ENCODE data around the gene ALDH3A2.

ALDH3A2 gene

DNA sequence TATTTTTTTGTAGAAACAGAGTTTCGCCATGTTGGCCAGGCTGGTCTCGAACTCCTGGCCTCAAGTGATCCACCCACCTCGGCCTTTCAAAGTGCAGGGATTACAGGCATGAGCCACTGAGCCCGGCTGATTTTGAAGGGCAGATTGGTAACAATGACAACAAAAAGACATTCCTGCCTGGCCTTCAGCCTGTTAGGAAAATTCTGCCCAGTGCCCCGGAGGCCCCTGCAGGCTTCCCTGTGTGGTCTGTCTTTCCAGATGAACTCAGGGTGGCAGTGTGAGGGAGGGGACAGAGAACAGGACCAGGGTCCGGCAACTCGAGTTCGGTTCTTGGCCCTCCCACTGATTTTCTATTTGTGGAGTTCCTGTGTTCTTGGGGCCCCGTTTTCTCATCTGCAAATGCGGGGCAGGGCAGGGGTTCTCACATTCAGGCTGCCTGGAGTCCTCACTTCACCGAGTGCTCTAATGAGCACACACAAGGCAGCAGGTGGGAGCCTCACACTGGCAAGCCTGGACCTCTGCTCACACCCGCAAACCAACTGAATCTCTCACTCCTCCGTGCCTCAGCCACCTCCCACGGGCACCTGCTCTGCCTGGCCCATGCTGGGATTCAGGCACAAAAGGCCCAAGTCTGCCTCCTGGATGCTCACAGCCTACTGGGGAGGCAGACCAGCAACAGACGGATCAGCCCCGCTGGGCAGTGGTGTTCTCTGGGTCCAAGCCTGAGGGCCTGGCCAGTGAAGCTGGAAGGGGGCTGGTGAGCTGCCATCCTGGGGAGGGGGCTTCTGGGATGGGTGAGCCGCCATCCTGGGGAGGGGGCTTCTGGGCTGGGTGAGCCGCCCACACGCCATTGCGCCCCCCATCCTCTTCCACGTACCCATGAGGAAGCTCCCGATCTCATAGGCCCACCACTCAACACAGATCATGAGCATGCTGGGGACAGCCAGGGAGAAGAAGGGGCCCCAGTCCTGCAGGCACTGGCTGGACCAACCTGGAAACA is 57.5 kb downstream of the ALDH3A2 start:
- no peak overlapping the region for H3K4me3 ChIP-seq (ENCODE audit: control insufficient read depth, low read depth, low read length)
- DNase-seq (ENCODE audit: low read depth) = no peak
- TF ChIP-seq, protein P1, sequence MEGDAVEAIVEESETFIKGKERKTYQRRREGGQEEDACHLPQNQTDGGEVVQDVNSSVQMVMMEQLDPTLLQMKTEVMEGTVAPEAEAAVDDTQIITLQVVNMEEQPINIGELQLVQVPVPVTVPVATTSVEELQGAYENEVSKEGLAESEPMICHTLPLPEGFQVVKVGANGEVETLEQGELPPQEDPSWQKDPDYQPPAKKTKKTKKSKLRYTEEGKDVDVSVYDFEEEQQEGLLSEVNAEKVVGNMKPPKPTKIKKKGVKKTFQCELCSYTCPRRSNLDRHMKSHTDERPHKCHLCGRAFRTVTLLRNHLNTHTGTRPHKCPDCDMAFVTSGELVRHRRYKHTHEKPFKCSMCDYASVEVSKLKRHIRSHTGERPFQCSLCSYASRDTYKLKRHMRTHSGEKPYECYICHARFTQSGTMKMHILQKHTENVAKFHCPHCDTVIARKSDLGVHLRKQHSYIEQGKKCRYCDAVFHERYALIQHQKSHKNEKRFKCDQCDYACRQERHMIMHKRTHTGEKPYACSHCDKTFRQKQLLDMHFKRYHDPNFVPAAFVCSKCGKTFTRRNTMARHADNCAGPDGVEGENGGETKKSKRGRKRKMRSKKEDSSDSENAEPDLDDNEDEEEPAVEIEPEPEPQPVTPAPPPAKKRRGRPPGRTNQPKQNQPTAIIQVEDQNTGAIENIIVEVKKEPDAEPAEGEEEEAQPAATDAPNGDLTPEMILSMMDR (IDR thresholded peaks at IDR 0.05; ENCODE audit: control insufficient read depth, insufficient read depth, low read depth, low read length, missing control alignments) = no peak

DNA sequence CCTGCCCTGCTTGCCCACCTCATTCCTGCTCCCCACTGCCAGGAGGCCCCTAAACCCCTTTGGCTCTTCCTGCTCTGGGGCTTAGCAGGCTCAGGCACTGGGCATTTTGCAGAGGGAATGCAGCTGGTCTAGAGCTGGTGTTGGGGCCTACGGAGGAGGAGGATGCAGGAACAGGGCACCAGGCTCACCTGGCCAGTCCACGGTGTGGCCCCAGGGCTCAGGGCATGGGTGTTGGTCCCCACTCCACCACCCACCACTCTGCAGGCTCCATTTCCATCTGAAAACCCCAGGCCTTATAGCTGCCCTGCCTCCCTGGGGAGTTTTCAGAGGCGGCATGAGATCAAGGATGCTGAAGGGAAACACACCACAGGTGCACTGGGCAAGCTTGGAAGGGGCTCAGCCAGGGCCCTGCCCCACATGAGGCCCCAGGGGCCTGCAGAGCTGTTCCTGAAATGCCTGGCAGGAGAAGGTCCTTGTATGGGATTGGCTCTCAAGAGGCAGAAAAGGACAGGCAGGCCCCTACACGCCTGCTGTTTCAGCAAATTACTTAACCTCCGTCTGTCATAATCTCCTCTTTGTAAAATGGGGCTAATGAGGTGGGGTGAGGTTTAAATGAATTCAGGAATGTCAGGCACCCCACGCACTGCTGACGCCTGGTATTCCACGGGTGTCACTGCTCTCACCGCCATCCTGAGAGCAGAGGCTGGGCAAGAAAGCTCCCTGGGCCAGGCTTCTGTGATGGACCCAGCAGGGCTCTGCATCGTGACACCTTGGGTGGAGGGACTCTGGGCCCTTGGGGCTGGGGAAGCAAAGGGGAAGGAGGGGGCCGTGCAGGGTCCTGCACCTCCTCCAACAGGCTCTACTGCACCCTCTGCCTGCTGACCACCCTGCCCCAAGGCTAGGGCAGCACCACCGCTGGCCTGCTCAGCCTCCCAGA is 58.5 kb downstream of the ALDH3A2 start:
- TF ChIP-seq, protein P1 (IDR thresholded peaks at IDR 0.05; ENCODE audit: control insufficient read depth, insufficient read depth, low read depth, low read length, missing control alignments) = no peak
- H3K4me3 ChIP-seq (ENCODE audit: control insufficient read depth, low read depth, low read length) = no peak overlapping the region
- DNase-seq (ENCODE audit: low read depth) = no peak

DNA sequence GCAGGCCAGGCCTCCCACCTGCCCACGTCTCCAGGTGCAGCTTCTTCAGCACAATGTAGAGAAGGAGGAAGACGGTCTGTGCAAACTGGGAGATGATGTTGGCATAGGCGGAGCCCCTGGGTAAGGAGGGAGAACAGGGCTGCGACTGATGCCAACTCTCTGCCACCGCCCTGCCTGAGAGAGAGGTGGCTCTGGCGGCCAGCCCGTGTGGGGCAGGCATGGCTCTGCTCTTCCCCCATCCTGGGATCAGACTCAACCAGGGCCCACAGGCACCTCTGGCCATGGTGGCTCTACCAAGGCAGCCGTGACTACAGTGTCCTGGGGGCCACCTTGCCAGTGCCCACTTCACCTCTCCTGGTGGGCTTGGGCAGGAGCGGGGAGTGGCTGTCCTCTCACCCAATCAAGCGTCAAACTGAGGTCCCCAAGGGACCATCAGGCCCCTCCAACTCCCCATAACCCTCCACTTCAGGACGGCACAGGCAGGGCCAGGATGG is 59.2 kb downstream of the ALDH3A2 start:
- DNase-seq (ENCODE audit: low read depth) = no peak
- H3K4me3 ChIP-seq (ENCODE audit: control insufficient read depth, low read depth, low read length) = no peak overlapping the region
- TF ChIP-seq, protein P1 (IDR thresholded peaks at IDR 0.05; ENCODE audit: control insufficient read depth, insufficient read depth, low read depth, low read length, missing control alignments) = no peak

DNA sequence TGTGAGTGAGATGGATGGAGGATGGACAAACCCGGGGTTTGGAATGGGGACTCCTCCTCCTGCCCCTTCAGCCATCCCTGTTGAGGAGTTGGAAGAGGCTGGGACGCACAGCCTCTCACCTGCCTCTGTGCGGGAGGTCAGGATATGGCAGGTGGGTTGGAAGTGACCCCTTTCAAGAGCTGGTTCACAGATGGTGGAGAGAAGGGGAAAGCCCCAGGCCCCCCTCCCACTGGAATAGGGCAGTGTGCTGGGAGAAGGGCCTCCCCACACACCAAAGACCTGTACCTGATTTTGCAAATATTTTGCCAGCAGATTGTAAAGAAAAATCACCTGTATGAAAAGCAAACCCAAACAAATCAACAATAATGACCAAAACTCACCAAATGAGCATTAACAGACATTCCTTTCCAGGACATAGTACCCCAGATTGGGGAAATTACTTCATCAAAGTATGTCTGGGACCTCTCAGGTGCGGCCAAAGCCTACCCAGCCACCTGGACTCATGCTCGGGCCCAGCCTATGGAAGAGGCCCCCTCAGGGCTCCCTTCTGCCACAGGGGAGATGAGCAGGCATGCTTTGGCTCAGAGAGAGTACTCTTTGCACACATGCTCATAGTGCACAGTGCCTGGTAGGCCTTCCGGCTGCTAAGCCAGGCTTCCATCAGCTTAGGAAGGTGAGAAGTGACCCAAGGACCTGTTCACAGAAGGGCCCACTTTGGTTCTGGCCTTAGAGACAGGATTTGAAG is 60.1 kb downstream of the ALDH3A2 start:
- DNase-seq (ENCODE audit: low read depth) = no peak
- TF ChIP-seq, protein P1 (IDR thresholded peaks at IDR 0.05; ENCODE audit: control insufficient read depth, insufficient read depth, low read depth, low read length, missing control alignments) = no peak
- no peak overlapping the region for H3K4me3 ChIP-seq (ENCODE audit: control insufficient read depth, low read depth, low read length)

DNA sequence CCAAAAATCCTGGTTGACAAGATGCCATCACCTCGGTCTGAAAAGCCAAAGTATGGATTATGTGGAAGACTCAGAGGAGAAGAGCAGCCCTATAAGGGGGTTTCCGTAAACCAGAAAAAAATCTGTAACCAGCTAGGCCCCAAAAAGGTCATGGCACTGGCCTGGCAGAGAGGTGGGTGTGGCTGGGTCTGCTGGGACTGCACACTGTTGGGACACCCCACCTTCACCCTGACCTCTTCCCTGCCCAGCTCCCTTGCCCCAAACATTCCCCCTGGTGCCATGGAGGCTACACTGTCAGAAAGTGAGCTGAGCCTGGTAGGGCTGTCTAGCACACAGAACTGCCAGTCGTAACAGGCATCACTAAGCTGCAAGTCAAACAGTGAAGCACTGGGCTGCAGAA is 61.3 kb downstream of the ALDH3A2 start:
- TF ChIP-seq, protein P1 (IDR thresholded peaks at IDR 0.05; ENCODE audit: control insufficient read depth, insufficient read depth, low read depth, low read length, missing control alignments) = no peak
- H3K4me3 ChIP-seq (ENCODE audit: control insufficient read depth, low read depth, low read length) = no peak overlapping the region
- DNase-seq (ENCODE audit: low read depth) = no peak
